Naive thymus-derived CD8-positive, alpha-beta T cell (primary cell): ENCODE results near the gene SMO. TPM values are rescaled to one million over a fixed set of nuclear protein-coding genes. Genes with fewer than 3 reads are reported as not detected.

Experiments used
- ATAC-seq, 2 donors: fragments of 150-1000 bp; cut with Tn5 transposase in 1 of 2; sonication (Bioruptor Pico), chemical (Tn5 transposase) in 1 of 2; 1 replicate in 1 of 2; 2 replicates in 1 of 2; pipeline ENCODE4 v1.10.0; 2021; ENCODE audit warnings: mild to moderate bottlenecking in 2 of 2, moderate library complexity in 2 of 2
- POLR2A ChIA-PET: fragments of 350-600 bp; sonication (Branson Sonifier 250); formaldehyde crosslinking; loops from one replicate; lab custom pipeline; 2021; ENCODE audit warnings: antibody characterized with exemption; lab: Charles Lee
- DNase-seq, 10 donors: peaks; one replicate each; pipeline versions ENCODE4 v3.0.0 to v3.0.0-alpha.2; 2020 to 2022
- H3K27ac Mint-ChIP-seq, 10 donors: one replicate each; pipeline ENCODE4 v1.8.0; 2020 to 2022; ENCODE audit warnings: mild to moderate bottlenecking in 10 of 10, mixed read lengths in 10 of 10, moderate library complexity in 4 of 10, inconsistent platforms in 1 of 10
- H3K27me3 Mint-ChIP-seq, 5 donors: one replicate each; pipeline ENCODE4 v1.8.0; 2021 to 2022; ENCODE audit warnings: mixed read lengths in 5 of 5
- H3K36me3 Mint-ChIP-seq, 3 donors: one replicate each; pipeline ENCODE4 v1.8.0; 2020 to 2022; ENCODE audit warnings: mixed read lengths in 3 of 3, mild to moderate bottlenecking in 2 of 3, inconsistent platforms in 1 of 3
- H3K4me1 Mint-ChIP-seq, 4 donors: one replicate each; pipeline ENCODE4 v1.8.0; 2021 to 2022; ENCODE audit warnings: mixed read lengths in 4 of 4
- H3K4me3 Mint-ChIP-seq, 10 donors: one replicate each; pipeline ENCODE4 v1.8.0; 2020 to 2022; ENCODE audit warnings: mild to moderate bottlenecking in 10 of 10, mixed read lengths in 10 of 10, moderate library complexity in 6 of 10, inconsistent platforms in 1 of 10
- H3K9me3 Mint-ChIP-seq, 9 donors: one replicate each; pipeline ENCODE4 v1.8.0; 2020 to 2022; ENCODE audit warnings: mixed read lengths in 9 of 9, mild to moderate bottlenecking in 3 of 9, inconsistent platforms in 1 of 9, moderate library complexity in 1 of 9
- polyA plus RNA-seq, 3 donors: library from polyadenylated mRNA; unstranded; fragments of 300-500 nt; fragmentation: Illumina TruSeq; gene quantifications; one replicate each; pipeline ENCODE4 v1.2.3, GENCODE V29; 2021
- total RNA-seq, 8 experiments: library from RNA in 2 of 8; stranded (reverse) in 2 of 8; gene quantifications; one replicate each; pipeline ENCODE4 v1.2.3 and lab custom pipeline; 2021 to 2026

Gene SMO
- total and polyA plus RNA-seq, 5 experiments from 2014 or later = 0.13 TPM; not detected in 4

DNA sequence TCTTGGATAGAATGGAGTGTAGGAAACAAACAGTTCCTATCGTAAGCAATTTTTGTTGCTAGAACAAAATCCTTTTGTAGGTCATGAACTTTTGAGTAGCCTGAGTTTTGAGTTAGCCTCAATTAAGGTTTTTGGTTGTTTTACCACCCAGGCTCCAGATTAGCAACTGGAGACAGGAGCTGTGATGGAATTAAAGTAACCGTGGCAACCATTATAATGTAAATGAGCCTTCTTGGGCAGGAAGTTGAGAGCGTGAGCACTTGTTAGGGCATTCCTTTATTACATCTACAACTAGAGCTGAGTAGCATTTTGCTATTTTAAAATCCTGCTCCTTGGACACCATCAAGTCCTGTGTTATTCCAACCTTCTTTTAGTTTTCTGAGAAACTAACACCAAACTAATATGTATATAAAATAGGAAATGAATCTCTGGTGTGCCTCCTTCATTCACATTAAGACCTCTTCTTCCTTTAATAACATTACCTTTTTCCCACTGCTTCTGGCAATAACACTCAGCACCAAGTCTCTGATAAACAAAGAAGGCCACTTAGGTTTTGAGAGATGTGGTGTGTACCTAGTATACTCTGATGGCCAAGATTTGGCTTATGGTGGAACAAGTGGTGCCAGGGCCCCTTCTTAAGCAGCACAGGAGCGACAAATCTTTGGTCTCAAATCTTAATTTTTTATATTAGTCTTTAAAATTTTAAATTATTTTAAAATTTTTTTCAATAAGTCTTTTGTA is 70.4 kb downstream of the SMO start:
- H3K4me1 Mint-ChIP-seq = peaks cover 15 to 50% (median 41%) of the 10 kb centered on the region in 4 donors
- peak overlapping the region in 9 of 10 donors; percentile 8 to 76 (median 57) for H3K4me3 Mint-ChIP-seq
- ATAC-seq (peak; percentile 68 to 77), DNase-seq (peak in 2 of 10 donors; percentile 6 to 22)
- H3K27me3 Mint-ChIP-seq = no peaks in the 10 kb centered on the region
- peak overlapping the region in 3 of 10 donors; percentile 27 to 76 (median 72) for H3K27ac Mint-ChIP-seq
- no peaks in the 10 kb centered on the region for H3K9me3 Mint-ChIP-seq
- POLR2A ChIA-PET = no interaction called here
- peaks cover 0 to 2% (median 0%) of the 10 kb centered on the region in 3 donors for H3K36me3 Mint-ChIP-seq

DNA sequence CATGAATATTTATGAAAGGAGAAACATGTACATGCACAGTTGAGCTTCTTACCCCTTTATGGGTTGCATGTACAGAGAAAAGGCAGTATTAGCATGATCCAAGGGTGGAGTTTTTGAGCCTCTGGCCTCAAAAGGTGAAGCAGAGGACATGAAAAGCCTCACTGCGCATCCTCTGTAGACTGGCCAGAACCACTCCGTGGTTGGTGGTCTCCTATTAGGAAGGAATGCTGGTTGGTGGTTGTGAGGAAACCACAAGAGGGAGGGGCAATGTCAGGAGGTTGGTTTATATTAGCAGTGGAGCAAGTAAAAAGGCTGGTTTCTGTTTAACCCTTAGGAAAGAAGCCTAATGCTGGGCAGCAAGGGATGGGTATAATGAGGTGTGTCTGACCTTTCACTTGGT is 73.9 kb downstream of the SMO start:
- POLR2A ChIA-PET = no interaction called here

More for the DNA sequence above, 73.9 kb downstream of the SMO start:
- H3K4me1 Mint-ChIP-seq = peaks cover 12 to 45% (median 35%) of the 10 kb centered on the region in 4 donors
- DNase-seq = peak in 3 of 10 donors; percentile 1 to 10 (median 9)
- no peaks in the 10 kb centered on the region for H3K27me3 Mint-ChIP-seq
- peak overlapping the region in 5 of 10 donors; percentile 1 to 39 (median 13) for H3K4me3 Mint-ChIP-seq
- ATAC-seq = peak in 1 of 2 donors; percentile 57
- no peaks in the 10 kb centered on the region for H3K36me3 Mint-ChIP-seq
- peak overlapping the region in 3 of 10 donors; percentile 5 to 74 (median 12) for H3K27ac Mint-ChIP-seq
- H3K9me3 Mint-ChIP-seq = no peaks in the 10 kb centered on the region

Other genes starting within 250 kb of the SMO start
- 10 to 100 TPM; 39.3 to 40.3 TPM for gene TNPO3, start 133.5 kb upstream of the SMO start, total RNA-seq
- 10 to 100 TPM; 30.3 to 36.3 (median 33.8) TPM for gene TNPO3, start 133.5 kb upstream of the SMO start, polyA plus RNA-seq
- gene TSPAN33, start 43.9 kb upstream of the SMO start, total RNA-seq = 10 to 100 TPM; 12.4 to 13.3 TPM
- 10 to 100 TPM in 1 of 3 donors, 1 to 10 TPM in 2; 6.0 to 24.3 (median 6.8) TPM for gene TSPAN33, start 43.9 kb upstream of the SMO start, polyA plus RNA-seq
- gene AHCYL2, start 36.4 kb downstream of the SMO start, total RNA-seq = 10 to 100 TPM; 17.6 to 19.3 TPM
- gene AHCYL2, start 36.4 kb downstream of the SMO start, polyA plus RNA-seq = 10 to 100 TPM in 1 of 3 donors, 1 to 10 TPM in 2; 5.9 to 10.6 (median 7.2) TPM
- gene STRIP2, start 245.8 kb downstream of the SMO start, total RNA-seq = under 1 TPM in 1 of 2 experiments, not detected in 1; 0.11 TPM
- gene STRIP2, start 245.8 kb downstream of the SMO start, polyA plus RNA-seq = not detected